ENCODE results near the gene APBA1.

APBA1 gene

GRCh38 chr9:69469136-69469535 is 203.0 kb downstream of the APBA1 start:
- Histone ChIP-seq H3K36me3 (peaks cover 0 to 5% (median 5%) of the 10 kb centered on the region in 3 donors), H3K9me3 (no peaks in the 10 kb centered on the region), H3K4me1 (no peaks in the 10 kb centered on the region), H3K4me3 (no peak overlapping the region), H3K27me3 (no peaks in the 10 kb centered on the region), H3K27ac (no peak overlapping the region)
- TF ChIP-seq CTCF (IDR thresholded peaks at IDR 0.05), result no peak
- DNase-seq, result no peak
- intact Hi-C loops (cut with DNase I; ENCODE audit: low total_unique reads), result no loop called here

- H3K27ac ChIP-seq, result no peak overlapping the region
Measured at GRCh38 chr9:69468380-69468779, 203.8 kb downstream of the APBA1 start.

GRCh38 chr9:69466151-69466550 is 206.0 kb downstream of the APBA1 start:
- intact Hi-C loops (cut with DNase I; ENCODE audit: low total_unique reads), result no loop called here
- Histone ChIP-seq H3K9me3 (no peaks in the 10 kb centered on the region), H3K36me3 (peaks cover 0 to 5% (median 5%) of the 10 kb centered on the region in 3 donors), H3K4me3 (no peak overlapping the region), H3K27ac (no peak overlapping the region), H3K4me1 (no peaks in the 10 kb centered on the region), H3K27me3 (no peaks in the 10 kb centered on the region)
- no peak for TF ChIP-seq CTCF (IDR thresholded peaks at IDR 0.05)
- DNase-seq, result no peak

More at GRCh38 chr9:69468380-69468779, 203.8 kb downstream of the APBA1 start:
- intact Hi-C loops (cut with DNase I; ENCODE audit: low total_unique reads), result no loop called here
- Histone ChIP-seq H3K9me3 (no peaks in the 10 kb centered on the region), H3K36me3 (peaks cover 0 to 5% (median 5%) of the 10 kb centered on the region in 3 donors), H3K27me3 (no peaks in the 10 kb centered on the region), H3K4me3 (no peak overlapping the region), H3K4me1 (no peaks in the 10 kb centered on the region)
- no peak for TF ChIP-seq CTCF (IDR thresholded peaks at IDR 0.05)
- no peak for DNase-seq

- H3K4me3 ChIP-seq, result no peak overlapping the region
- H3K27me3 ChIP-seq, result no peaks in the 10 kb centered on the region
- TF ChIP-seq CTCF (IDR thresholded peaks at IDR 0.05), result no peak
- intact Hi-C loops (cut with DNase I; ENCODE audit: low total_unique reads), result no loop called here
- no peak for DNase-seq
- H3K4me1 ChIP-seq, result no peaks in the 10 kb centered on the region
- peaks cover 0 to 5% (median 5%) of the 10 kb centered on the region in 3 donors for H3K36me3 ChIP-seq
- no peaks in the 10 kb centered on the region for H3K9me3 ChIP-seq
- H3K27ac ChIP-seq, result no peak overlapping the region
Measured at GRCh38 chr9:69465473-69465872, 206.7 kb downstream of the APBA1 start.

GRCh38 chr9:69463497-69464068 is 208.6 kb downstream of the APBA1 start:
- no peaks in the 10 kb centered on the region for H3K27me3 ChIP-seq
- no peaks in the 10 kb centered on the region for H3K4me1 ChIP-seq
- TF ChIP-seq CTCF (IDR thresholded peaks at IDR 0.05), result no peak
- H3K4me3 ChIP-seq, result no peak overlapping the region
- no peaks in the 10 kb centered on the region for H3K9me3 ChIP-seq
- DNase-seq, result no peak
- no peak overlapping the region for H3K27ac ChIP-seq
- peaks cover 5 to 8% (median 5%) of the 10 kb centered on the region in 3 donors for H3K36me3 ChIP-seq
- intact Hi-C loops (cut with DNase I; ENCODE audit: low total_unique reads), result no loop called here

- DNase-seq, result no peak
- no peaks in the 10 kb centered on the region for H3K9me3 ChIP-seq
- no peak overlapping the region for H3K27ac ChIP-seq
- H3K27me3 ChIP-seq, result no peaks in the 10 kb centered on the region
- H3K4me1 ChIP-seq, result no peaks in the 10 kb centered on the region
- no peak for TF ChIP-seq CTCF (IDR thresholded peaks at IDR 0.05)
- intact Hi-C loops (cut with DNase I; ENCODE audit: low total_unique reads), result no loop called here
- H3K36me3 ChIP-seq, result peaks cover under 1 to 8% (median 5%) of the 10 kb centered on the region in 3 donors
- no peak overlapping the region for H3K4me3 ChIP-seq
Measured at GRCh38 chr9:69462394-69462793, 209.8 kb downstream of the APBA1 start.

All from tibial artery (tissue), 4 donors.